ENCODE measurements around the gene CCNI. TPM values are rescaled to one million over a fixed set of nuclear protein-coding genes. Genes with fewer than 3 reads are reported as not detected.
A peak's percentile ranks its signal among the peaks of the same experiment; 100 is the strongest.

CCNI gene
- total RNA-seq, 1 experiment from 2014 or later = 208 TPM

GRCh38 chr4:77095101-77095821 lies 19.5 kb upstream of the CCNI start:
- intact Hi-C loops (cut with micrococcal nuclease) = loop anchor here (2.0 kb wide), 1 partner anchor 108 kb away; no protein-coding TSS in a partner anchor
- ATAC-seq = peak; percentile 100
- no peak overlapping the region for H3K9ac ChIP-seq (ENCODE audit: low read length)
- peak overlapping the region; percentile 34; the same call in 1 of the 2 replicates for H3K4me2 ChIP-seq (ENCODE audit: low read length)
- no peak overlapping the region for H3K4me3 ChIP-seq (replicated peaks in 1 of 2; ENCODE audit: low read depth in 1 of 2, low read length in 2 of 2)
- peak overlapping the region; percentile 39 for H2AFZ ChIP-seq (ENCODE audit: low read depth, low read length, poor library complexity, severe bottlenecking)
- CTCF ChIA-PET = interaction anchor here (0.7 to 2.2 kb wide), 13 partner anchors 9 to 108 kb away, joined by 3 to 38 read pairs (median 4); partner anchors contain the start of gene CCNG2
- H3K27me3 ChIP-seq (ENCODE audit: insufficient read depth, low read length) = no peaks in the 10 kb centered on the region
- RAD21 ChIA-PET (ENCODE audit: low non-redundant PET in 1 of 2, low total read pairs in 2 of 2, uncharacterized antibody in 2 of 2, unreplicated experiment in 2 of 2) = interaction anchor here (1.0 to 1.5 kb wide), 3 partner anchors 107 to 108 kb away, joined by 3 to 10 read pairs (median 8); no protein-coding TSS in a partner anchor
- peak; percentile 49 for DNase-seq (ENCODE audit: low read depth, low spot score)
- no peaks in the 10 kb centered on the region for H3K9me2 ChIP-seq (ENCODE audit: insufficient read depth)
- POLR2A ChIA-PET = interaction anchor here (0.8 kb wide), 1 partner anchor 12 kb away, joined by 3 read pairs; no protein-coding TSS in a partner anchor
- peaks cover 0 to 11% of the 10 kb centered on the region in 2 experiments; a peak in 1 of 4 replicates for H3K4me1 ChIP-seq (ENCODE audit: control insufficient read depth in 1 of 2, insufficient read depth in 2 of 2, low read length in 2 of 2)
- H3K36me3 ChIP-seq (ENCODE audit: control insufficient read depth in 1 of 2, insufficient read depth in 2 of 2, low read length in 2 of 2) = no peaks in the 10 kb centered on the region
- H4K20me1 ChIP-seq (ENCODE audit: insufficient read depth) = no peaks in the 10 kb centered on the region
- H3K27ac ChIP-seq (ENCODE audit: low read depth, low read length) = no peak overlapping the region
- no TSS peak for BruUV-seq (replicated peaks)
- H3K9me3 ChIP-seq (ENCODE audit: control insufficient read depth in 1 of 2, insufficient read depth in 1 of 2, low read depth in 1 of 2, low read length in 2 of 2) = no peaks in the 10 kb centered on the region
- no peaks in the 10 kb centered on the region for H3K79me2 ChIP-seq (ENCODE audit: insufficient read depth, low read length)
- TF ChIP-seq SP1 (IDR thresholded peaks at IDR 0.05; ENCODE audit: low read depth) (no peak), RAD21 (IDR thresholded peaks at IDR 0.05; ENCODE audit: low read depth) (peak; percentile 75), EZH2 (IDR thresholded peaks at IDR 0.05) (no peak), SIN3A (IDR thresholded peaks at IDR 0.05; ENCODE audit: low read depth) (no peak), CBX3 (IDR thresholded peaks at IDR 0.05; ENCODE audit: low read depth) (0 out of 2 replicates have a peak, but pooled peaks have one; percentile 45), EGR1 (IDR thresholded peaks at IDR 0.05; ENCODE audit: low read depth) (no peak), CEBPB (IDR thresholded peaks at IDR 0.05; ENCODE audit: low read depth) (no peak), POLR2AphosphoS5 (IDR thresholded peaks at IDR 0.05; ENCODE audit: low read depth, low read length) (no peak), POLR2A (IDR thresholded peaks at IDR 0.05; ENCODE audit: borderline replicate concordance, extremely low read depth, insufficient read depth, insufficient read length) (no peak), ELF1 (IDR thresholded peaks at IDR 0.05; ENCODE audit: borderline replicate concordance, low read depth) (no peak), ZNF274 (IDR thresholded peaks at IDR 0.05; ENCODE audit: low read depth, low read length) (no peak), FOSL1 (IDR thresholded peaks at IDR 0.05; ENCODE audit: low read depth) (no peak), SRF (IDR thresholded peaks at IDR 0.05; ENCODE audit: low read depth) (no peak), JUND (IDR thresholded peaks at IDR 0.05) (no peak), YY1 (IDR thresholded peaks at IDR 0.05; ENCODE audit: extremely low read depth, insufficient replicate concordance, low read depth, low read length) (no peak)
- TF ChIP-seq, protein P1, sequence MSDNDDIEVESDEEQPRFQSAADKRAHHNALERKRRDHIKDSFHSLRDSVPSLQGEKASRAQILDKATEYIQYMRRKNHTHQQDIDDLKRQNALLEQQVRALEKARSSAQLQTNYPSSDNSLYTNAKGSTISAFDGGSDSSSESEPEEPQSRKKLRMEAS (IDR thresholded peaks at IDR 0.05) = no peak
- TF ChIP-seq, protein P2, sequence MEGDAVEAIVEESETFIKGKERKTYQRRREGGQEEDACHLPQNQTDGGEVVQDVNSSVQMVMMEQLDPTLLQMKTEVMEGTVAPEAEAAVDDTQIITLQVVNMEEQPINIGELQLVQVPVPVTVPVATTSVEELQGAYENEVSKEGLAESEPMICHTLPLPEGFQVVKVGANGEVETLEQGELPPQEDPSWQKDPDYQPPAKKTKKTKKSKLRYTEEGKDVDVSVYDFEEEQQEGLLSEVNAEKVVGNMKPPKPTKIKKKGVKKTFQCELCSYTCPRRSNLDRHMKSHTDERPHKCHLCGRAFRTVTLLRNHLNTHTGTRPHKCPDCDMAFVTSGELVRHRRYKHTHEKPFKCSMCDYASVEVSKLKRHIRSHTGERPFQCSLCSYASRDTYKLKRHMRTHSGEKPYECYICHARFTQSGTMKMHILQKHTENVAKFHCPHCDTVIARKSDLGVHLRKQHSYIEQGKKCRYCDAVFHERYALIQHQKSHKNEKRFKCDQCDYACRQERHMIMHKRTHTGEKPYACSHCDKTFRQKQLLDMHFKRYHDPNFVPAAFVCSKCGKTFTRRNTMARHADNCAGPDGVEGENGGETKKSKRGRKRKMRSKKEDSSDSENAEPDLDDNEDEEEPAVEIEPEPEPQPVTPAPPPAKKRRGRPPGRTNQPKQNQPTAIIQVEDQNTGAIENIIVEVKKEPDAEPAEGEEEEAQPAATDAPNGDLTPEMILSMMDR (IDR thresholded peaks at IDR 0.05 in 2 of 3, conservative IDR thresholded peaks at IDR 0.05 in 1 of 3; ENCODE audit: borderline replicate concordance in 1 of 3, insufficient read depth in 1 of 3, low read depth in 2 of 3, low read length in 2 of 3) = peak; percentile 61 to 92 (median 90)
- TF ChIP-seq, protein P3, sequence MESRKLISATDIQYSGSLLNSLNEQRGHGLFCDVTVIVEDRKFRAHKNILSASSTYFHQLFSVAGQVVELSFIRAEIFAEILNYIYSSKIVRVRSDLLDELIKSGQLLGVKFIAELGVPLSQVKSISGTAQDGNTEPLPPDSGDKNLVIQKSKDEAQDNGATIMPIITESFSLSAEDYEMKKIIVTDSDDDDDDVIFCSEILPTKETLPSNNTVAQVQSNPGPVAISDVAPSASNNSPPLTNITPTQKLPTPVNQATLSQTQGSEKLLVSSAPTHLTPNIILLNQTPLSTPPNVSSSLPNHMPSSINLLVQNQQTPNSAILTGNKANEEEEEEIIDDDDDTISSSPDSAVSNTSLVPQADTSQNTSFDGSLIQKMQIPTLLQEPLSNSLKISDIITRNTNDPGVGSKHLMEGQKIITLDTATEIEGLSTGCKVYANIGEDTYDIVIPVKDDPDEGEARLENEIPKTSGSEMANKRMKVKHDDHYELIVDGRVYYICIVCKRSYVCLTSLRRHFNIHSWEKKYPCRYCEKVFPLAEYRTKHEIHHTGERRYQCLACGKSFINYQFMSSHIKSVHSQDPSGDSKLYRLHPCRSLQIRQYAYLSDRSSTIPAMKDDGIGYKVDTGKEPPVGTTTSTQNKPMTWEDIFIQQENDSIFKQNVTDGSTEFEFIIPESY (IDR thresholded peaks at IDR 0.05; ENCODE audit: extremely low read depth, insufficient replicate concordance, low read length) = no peak
- TF ChIP-seq, protein P4, sequence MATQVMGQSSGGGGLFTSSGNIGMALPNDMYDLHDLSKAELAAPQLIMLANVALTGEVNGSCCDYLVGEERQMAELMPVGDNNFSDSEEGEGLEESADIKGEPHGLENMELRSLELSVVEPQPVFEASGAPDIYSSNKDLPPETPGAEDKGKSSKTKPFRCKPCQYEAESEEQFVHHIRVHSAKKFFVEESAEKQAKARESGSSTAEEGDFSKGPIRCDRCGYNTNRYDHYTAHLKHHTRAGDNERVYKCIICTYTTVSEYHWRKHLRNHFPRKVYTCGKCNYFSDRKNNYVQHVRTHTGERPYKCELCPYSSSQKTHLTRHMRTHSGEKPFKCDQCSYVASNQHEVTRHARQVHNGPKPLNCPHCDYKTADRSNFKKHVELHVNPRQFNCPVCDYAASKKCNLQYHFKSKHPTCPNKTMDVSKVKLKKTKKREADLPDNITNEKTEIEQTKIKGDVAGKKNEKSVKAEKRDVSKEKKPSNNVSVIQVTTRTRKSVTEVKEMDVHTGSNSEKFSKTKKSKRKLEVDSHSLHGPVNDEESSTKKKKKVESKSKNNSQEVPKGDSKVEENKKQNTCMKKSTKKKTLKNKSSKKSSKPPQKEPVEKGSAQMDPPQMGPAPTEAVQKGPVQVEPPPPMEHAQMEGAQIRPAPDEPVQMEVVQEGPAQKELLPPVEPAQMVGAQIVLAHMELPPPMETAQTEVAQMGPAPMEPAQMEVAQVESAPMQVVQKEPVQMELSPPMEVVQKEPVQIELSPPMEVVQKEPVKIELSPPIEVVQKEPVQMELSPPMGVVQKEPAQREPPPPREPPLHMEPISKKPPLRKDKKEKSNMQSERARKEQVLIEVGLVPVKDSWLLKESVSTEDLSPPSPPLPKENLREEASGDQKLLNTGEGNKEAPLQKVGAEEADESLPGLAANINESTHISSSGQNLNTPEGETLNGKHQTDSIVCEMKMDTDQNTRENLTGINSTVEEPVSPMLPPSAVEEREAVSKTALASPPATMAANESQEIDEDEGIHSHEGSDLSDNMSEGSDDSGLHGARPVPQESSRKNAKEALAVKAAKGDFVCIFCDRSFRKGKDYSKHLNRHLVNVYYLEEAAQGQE (IDR thresholded peaks at IDR 0.05; ENCODE audit: low read depth) = no peak
